T-cell (primary cell): ENCODE results near the gene HAND2. TPM values are rescaled to one million over a fixed set of nuclear protein-coding genes. Genes with fewer than 3 reads are reported as not detected.

ENCODE experiments used
- ATAC-seq, 4 experiments: fragments of 200-7000 bp in 3 of 4; fragments of 150-1000 bp in 1 of 4; cut with Tn5 transposase; replicated peaks in 1 of 4; 1 replicate in 3 of 4; 2 replicates in 1 of 4; pipeline ENCODE4 v1.10.0; 2021; ENCODE audit warnings: moderate library complexity in 3 of 4, mild to moderate bottlenecking in 2 of 4, moderate number of reproducible peaks in 1 of 4
- CTCF ChIA-PET, 2 donors: fragments of 300-600 bp; sonication (Branson Sonifier 250); formaldehyde crosslinking; loops; one replicate each; lab custom pipeline; 2022; ENCODE audit warnings: antibody characterized with exemption in 2 of 2; lab: Charles Lee
- POLR2A ChIA-PET, 2 donors: fragments of 300-600 bp; sonication (Branson Sonifier 250); formaldehyde crosslinking; loops; one replicate each; lab custom pipeline; 2022; ENCODE audit warnings: antibody characterized with exemption in 2 of 2; lab: Charles Lee
- DNase-seq, 35 experiments: peaks; one replicate each; pipeline versions ENCODE4 v3.0.0 to v3.0.0-alpha.2; 2013 to 2023
- H3K27ac ChIP-seq: one replicate; pipeline ENCODE4 v1.5.1; 2013; ENCODE audit warnings: low read length
- H3K27me3 ChIP-seq, 2 experiments: replicated peaks in 1 of 2; 1 replicate in 1 of 2; 2 replicates in 1 of 2; pipeline versions ENCODE4 v1.6.1 to v1.7.0; 2013; ENCODE audit warnings: low read length in 1 of 2, mixed read lengths in 1 of 2; ENCODE audit not compliant: control insufficient read depth in 2 of 2, insufficient read depth in 2 of 2; ENCODE audit errors: extremely low read depth in 1 of 2
- H3K36me3 ChIP-seq, 2 donors: 1 replicate in 1 of 2; 2 replicates in 1 of 2; pipeline versions ENCODE4 v1.6.1 to v1.7.0; 2013; ENCODE audit warnings: low read length in 1 of 2; ENCODE audit not compliant: control insufficient read depth in 2 of 2, insufficient read depth in 1 of 2; ENCODE audit errors: extremely low read depth in 1 of 2
- H3K4me1 ChIP-seq, 2 experiments: 1 replicate in 1 of 2; 2 replicates in 1 of 2; pipeline versions ENCODE4 v1.6.1 to v1.7.0; 2013; ENCODE audit warnings: low read length in 2 of 2, mixed read lengths in 1 of 2; ENCODE audit not compliant: insufficient read depth in 2 of 2, control insufficient read depth in 1 of 2; ENCODE audit errors: extremely low read depth in 1 of 2
- H3K4me3 ChIP-seq, 2 donors: 1 replicate in 1 of 2; 2 replicates in 1 of 2; pipeline versions ENCODE4 v1.5.1 to v1.7.0; 2013; ENCODE audit warnings: mild to moderate bottlenecking in 2 of 2, low read length in 1 of 2, moderate library complexity in 1 of 2; ENCODE audit not compliant: control insufficient read depth in 1 of 2; ENCODE audit errors: extremely low read depth in 1 of 2
- H3K9me3 ChIP-seq: 2 replicates; pipeline ENCODE4 v1.7.0; 2013
- H3K27ac Mint-ChIP-seq, 2 donors: one replicate each; pipeline ENCODE4 v1.8.0; 2020 to 2021; ENCODE audit warnings: mild to moderate bottlenecking in 2 of 2, mixed read lengths in 2 of 2
- H3K27me3 Mint-ChIP-seq, 2 donors: one replicate each; pipeline ENCODE4 v1.8.0; 2021 to 2022; ENCODE audit warnings: mixed read lengths in 2 of 2
- H3K36me3 Mint-ChIP-seq: one replicate; pipeline ENCODE4 v1.8.0; 2021; ENCODE audit warnings: mixed read lengths
- H3K4me1 Mint-ChIP-seq, 3 donors: one replicate each; pipeline ENCODE4 v1.8.0; 2020 to 2022; ENCODE audit warnings: mixed read lengths in 3 of 3, mild to moderate bottlenecking in 1 of 3
- H3K4me3 Mint-ChIP-seq, 3 donors: one replicate each; pipeline ENCODE4 v1.8.0; 2020 to 2022; ENCODE audit warnings: mild to moderate bottlenecking in 3 of 3, mixed read lengths in 3 of 3, moderate library complexity in 3 of 3
- H3K9me3 Mint-ChIP-seq, 3 donors: one replicate each; pipeline ENCODE4 v1.8.0; 2020 to 2022; ENCODE audit warnings: mixed read lengths in 3 of 3
- WGBS: methylation state at CpG from one replicate; pipeline ENCODE4 v1.1.5; 2013; ENCODE audit warnings: missing lambda C conversion rate; ENCODE audit not compliant: insufficient coverage; 5-methylcytosine and 5-hydroxymethylcytosine counted together
- total RNA-seq, 35 experiments: library from RNA in 6 of 35; stranded (reverse) in 6 of 35; fragments of 120-200 nt in 1 of 35; gene quantifications; one replicate each; pipeline versions ENCODE4 v1.2.1 to v1.2.4 and lab custom pipeline; 2013 to 2026

Gene HAND2
- total RNA-seq, 5 donors from 2014 or later (not counting 1 experiment from before 2014, with no cell fraction given) = not detected

GRCh38 chr4:173572493-173573129 is 42.6 kb upstream of the HAND2 start:
- Mint-ChIP-seq H3K4me1 (no peaks in the 10 kb centered on the region), H3K27me3 (peaks cover 19 to 39% of the 10 kb centered on the region in 2 donors), H3K27ac (no peak overlapping the region), H3K9me3 (no peaks in the 10 kb centered on the region), H3K4me3 (no peak overlapping the region), H3K36me3 (no peaks in the 10 kb centered on the region)
- Histone ChIP-seq H3K27me3 (peaks cover 0 to 8% of the 10 kb centered on the region in 2 experiments), H3K4me3 (no peak overlapping the region), H3K27ac (no peak overlapping the region), H3K4me1 (no peaks in the 10 kb centered on the region), H3K9me3 (no peaks in the 10 kb centered on the region), H3K36me3 (no peaks in the 10 kb centered on the region)
- POLR2A ChIA-PET = no interaction called here
- DNase-seq (no peak), ATAC-seq (no peak)
- WGBS = no CpG with 5 or more reads among the region's 3 CpGs
- CTCF ChIA-PET = no interaction called here

- Histone ChIP-seq H3K27me3 (peaks cover 0 to 11% of the 10 kb centered on the region in 2 experiments), H3K4me3 (no peak overlapping the region), H3K27ac (no peak overlapping the region), H3K36me3 (no peaks in the 10 kb centered on the region), H3K4me1 (no peaks in the 10 kb centered on the region), H3K9me3 (no peaks in the 10 kb centered on the region)
- Mint-ChIP-seq H3K9me3 (no peaks in the 10 kb centered on the region), H3K4me3 (no peak overlapping the region), H3K27ac (no peak overlapping the region), H3K36me3 (no peaks in the 10 kb centered on the region), H3K27me3 (peaks cover 19 to 39% of the 10 kb centered on the region in 2 donors), H3K4me1 (no peaks in the 10 kb centered on the region)
- no CpG with 5 or more reads among the region's 2 CpGs for WGBS
- no peak for DNase-seq
- POLR2A ChIA-PET = no interaction called here
- ATAC-seq = no peak
- CTCF ChIA-PET = no interaction called here
These were observed 41.6 kb upstream of the HAND2 start for GRCh38 chr4:173571620-173572019.

- Histone ChIP-seq H3K27me3 (peaks cover 0 to 11% of the 10 kb centered on the region in 2 experiments), H3K9me3 (no peaks in the 10 kb centered on the region), H3K27ac (no peak overlapping the region), H3K36me3 (no peaks in the 10 kb centered on the region), H3K4me1 (no peaks in the 10 kb centered on the region), H3K4me3 (no peak overlapping the region)
- DNase-seq (no peak), ATAC-seq (no peak)
- H3K4me1 Mint-ChIP-seq = no peaks in the 10 kb centered on the region
- CTCF ChIA-PET = no interaction called here
- H3K27me3 Mint-ChIP-seq = peaks cover 7 to 15% of the 10 kb centered on the region in 2 donors
- 90% methylated on average over 2 of the region's 2 CpGs for WGBS
- no peak overlapping the region for H3K4me3 Mint-ChIP-seq
- POLR2A ChIA-PET = no interaction called here
- no peaks in the 10 kb centered on the region for H3K36me3 Mint-ChIP-seq
- no peak overlapping the region for H3K27ac Mint-ChIP-seq
- H3K9me3 Mint-ChIP-seq = no peaks in the 10 kb centered on the region
These were observed 35.3 kb upstream of the HAND2 start for GRCh38 chr4:173565281-173565680.

GRCh38 chr4:173564461-173564860 is 34.4 kb upstream of the HAND2 start:
- H3K27ac ChIP-seq = no peak overlapping the region
- DNase-seq (no peak), ATAC-seq (no peak)
- ChIA-PET POLR2A (no interaction called here), CTCF (no interaction called here)
- no CpG with 5 or more reads among the region's 2 CpGs for WGBS
- no peaks in the 10 kb centered on the region for H3K36me3 Mint-ChIP-seq
- no peak overlapping the region for H3K4me3 Mint-ChIP-seq
- H3K4me3 ChIP-seq = no peak overlapping the region
- H3K9me3 ChIP-seq = no peaks in the 10 kb centered on the region
- no peaks in the 10 kb centered on the region for H3K36me3 ChIP-seq
- H3K27me3 ChIP-seq = peaks cover 0 to 11% of the 10 kb centered on the region in 2 experiments
- no peaks in the 10 kb centered on the region for H3K4me1 ChIP-seq
- H3K27ac Mint-ChIP-seq = no peak overlapping the region
- no peaks in the 10 kb centered on the region for H3K9me3 Mint-ChIP-seq
- no peaks in the 10 kb centered on the region for H3K4me1 Mint-ChIP-seq
- peaks cover 7 to 12% of the 10 kb centered on the region in 2 donors for H3K27me3 Mint-ChIP-seq

GRCh38 chr4:173560896-173561295 is 30.9 kb upstream of the HAND2 start:
- no CpG with 5 or more reads among the region's 1 CpG for WGBS
- H3K36me3 Mint-ChIP-seq = no peaks in the 10 kb centered on the region
- H3K27me3 Mint-ChIP-seq = peaks cover 5 to 29% of the 10 kb centered on the region in 2 donors
- ChIA-PET POLR2A (no interaction called here), CTCF (interaction anchor here in 1 of 2 donors (0.7 kb wide), 1 partner anchor 8 kb away, joined by 4 read pairs; no protein-coding TSS in a partner anchor)
- no peaks in the 10 kb centered on the region for H3K9me3 Mint-ChIP-seq
- H3K4me3 ChIP-seq = no peak overlapping the region
- ATAC-seq = no peak
- H3K4me3 Mint-ChIP-seq = no peak overlapping the region
- H3K27ac ChIP-seq = no peak overlapping the region
- H3K4me1 Mint-ChIP-seq = no peaks in the 10 kb centered on the region
- no peaks in the 10 kb centered on the region for H3K4me1 ChIP-seq
- H3K27ac Mint-ChIP-seq = no peak overlapping the region
- H3K36me3 ChIP-seq = no peaks in the 10 kb centered on the region
- no peaks in the 10 kb centered on the region for H3K9me3 ChIP-seq
- peaks cover 4 to 8% of the 10 kb centered on the region in 2 experiments for H3K27me3 ChIP-seq
- DNase-seq = no peak

- no peak overlapping the region for H3K27ac Mint-ChIP-seq
- no peaks in the 10 kb centered on the region for H3K9me3 Mint-ChIP-seq
- H3K27me3 Mint-ChIP-seq = peaks cover 13 to 37% of the 10 kb centered on the region in 2 donors
- H3K27me3 ChIP-seq = peaks cover 8 to 11% of the 10 kb centered on the region in 2 experiments
- H3K4me3 ChIP-seq = no peak overlapping the region
- ATAC-seq (no peak), DNase-seq (no peak)
- no peak overlapping the region for H3K27ac ChIP-seq
- no peaks in the 10 kb centered on the region for H3K9me3 ChIP-seq
- ChIA-PET POLR2A (no interaction called here), CTCF (no interaction called here)
- no peaks in the 10 kb centered on the region for H3K4me1 Mint-ChIP-seq
- no peak overlapping the region for H3K4me3 Mint-ChIP-seq
- WGBS = 60% methylated on average over 1 of the region's 2 CpGs
- H3K36me3 Mint-ChIP-seq = no peaks in the 10 kb centered on the region
- no peaks in the 10 kb centered on the region for H3K36me3 ChIP-seq
- no peaks in the 10 kb centered on the region for H3K4me1 ChIP-seq
These were observed 26.5 kb upstream of the HAND2 start for GRCh38 chr4:173556398-173557131.
